BLaER1 (cell line): ENCODE measurements around the gene MAS1.

Experiments used
- H3K27ac ChIP-seq: shearing (Covaris generic); formaldehyde crosslinking; 2 replicates; pipeline ENCODE4 v1.8.1; 2022
- H3K27me3 ChIP-seq: shearing (Covaris generic); formaldehyde crosslinking; 2 replicates; pipeline ENCODE4 v1.8.1; 2022
- H3K36me3 ChIP-seq: shearing (Covaris generic); formaldehyde crosslinking; 2 replicates; pipeline ENCODE4 v1.8.1; 2022
- H3K4me1 ChIP-seq: shearing (Covaris generic); formaldehyde crosslinking; 2 replicates; pipeline ENCODE4 v1.8.1; 2022
- H3K4me2 ChIP-seq: shearing (Covaris generic); formaldehyde crosslinking; 2 replicates; pipeline ENCODE4 v1.8.1; 2022
- H3K4me3 ChIP-seq: shearing (Covaris generic); formaldehyde crosslinking; 2 replicates; pipeline ENCODE4 v1.8.1; 2022
- H3K9ac ChIP-seq: shearing (Covaris generic); formaldehyde crosslinking; 2 replicates; pipeline ENCODE4 v1.8.1; 2022
- H3K9me3 ChIP-seq: shearing (Covaris generic); formaldehyde crosslinking; 2 replicates; pipeline ENCODE4 v1.8.1; 2022
- H4K20me1 ChIP-seq: shearing (Covaris generic); formaldehyde crosslinking; 2 replicates; pipeline ENCODE4 v1.8.1; 2022
- Cebpa-rat ChIP-seq: shearing (Covaris generic); IDR thresholded peaks from 2 replicates; pipeline ENCODE4 v1.8.1; 2022

MAS1 gene

GRCh38 chr6:159878341-159878740 lies 12.4 kb upstream of the MAS1 start:
- Histone ChIP-seq H3K9me3 (no peaks in the 10 kb centered on the region), H3K9ac (no peak overlapping the region), H3K36me3 (no peaks in the 10 kb centered on the region), H3K4me1 (peaks cover 23% of the 10 kb centered on the region), H3K27ac (no peak overlapping the region), H3K4me2 (no peak overlapping the region), H3K4me3 (no peak overlapping the region), H4K20me1 (no peaks in the 10 kb centered on the region), H3K27me3 (no peaks in the 10 kb centered on the region)
- no peak for TF ChIP-seq Cebpa-rat

DNA sequence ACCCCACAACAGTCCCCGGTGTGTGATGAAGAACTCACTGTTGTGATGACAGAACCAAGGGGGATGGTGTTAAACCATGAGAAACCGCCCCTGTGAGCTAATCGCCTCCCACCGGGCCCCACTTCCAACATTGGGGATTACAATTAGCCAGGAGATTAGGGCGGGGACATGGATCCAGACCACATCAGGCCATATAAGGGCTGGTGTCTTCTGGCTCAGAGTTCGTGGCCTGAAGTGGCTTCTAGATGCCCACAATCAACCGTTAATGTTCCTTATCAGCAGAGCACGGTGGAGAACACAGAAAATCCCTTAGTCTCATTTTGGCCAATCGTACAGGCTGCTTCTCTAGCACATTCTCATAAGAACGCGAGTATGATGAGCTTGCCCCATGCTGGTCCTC lies 10.9 kb upstream of the MAS1 start:
- Histone ChIP-seq H3K36me3 (no peaks in the 10 kb centered on the region), H3K27me3 (no peaks in the 10 kb centered on the region), H3K4me1 (peaks cover 18% of the 10 kb centered on the region), H3K4me2 (no peak overlapping the region), H3K9me3 (no peaks in the 10 kb centered on the region), H3K4me3 (no peak overlapping the region), H3K27ac (no peak overlapping the region), H3K9ac (no peak overlapping the region), H4K20me1 (no peaks in the 10 kb centered on the region)
- TF ChIP-seq Cebpa-rat = no peak

- Histone ChIP-seq H3K27me3 (no peaks in the 10 kb centered on the region), H3K9me3 (no peaks in the 10 kb centered on the region)
These were observed 10.3 kb upstream of the MAS1 start for GRCh38 chr6:159880412-159880975.

DNA sequence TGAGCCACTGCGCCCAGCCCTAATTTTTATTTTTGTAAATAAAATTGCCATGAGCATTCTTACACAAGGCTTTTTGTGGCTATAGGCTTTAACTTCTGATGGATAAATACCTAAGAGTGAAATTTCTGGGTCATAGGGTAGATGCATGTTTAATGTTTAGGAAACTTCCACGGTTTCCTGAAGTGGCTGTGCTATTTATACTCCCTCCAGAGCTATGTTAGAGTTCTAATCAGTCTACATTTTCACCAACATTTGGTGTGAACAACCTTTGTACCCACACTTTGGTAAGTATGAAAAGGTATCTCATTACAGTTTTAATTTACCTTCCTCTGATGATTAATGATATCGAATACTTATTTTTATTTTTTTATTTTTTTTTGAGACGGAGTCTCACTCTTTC lies 6.1 kb upstream of the MAS1 start:
- H3K36me3 ChIP-seq = no peaks in the 10 kb centered on the region
- H3K27ac ChIP-seq = no peak overlapping the region
- no peak overlapping the region for H3K4me2 ChIP-seq
- no peaks in the 10 kb centered on the region for H4K20me1 ChIP-seq
- no peak overlapping the region for H3K9ac ChIP-seq
- no peaks in the 10 kb centered on the region for H3K9me3 ChIP-seq
- no peaks in the 10 kb centered on the region for H3K4me1 ChIP-seq
- TF ChIP-seq Cebpa-rat = no peak
- H3K4me3 ChIP-seq = no peak overlapping the region
- no peaks in the 10 kb centered on the region for H3K27me3 ChIP-seq

More at GRCh38 chr6:159880412-159880975, 10.3 kb upstream of the MAS1 start:
- Histone ChIP-seq H3K4me2 (no peak overlapping the region), H3K4me3 (no peak overlapping the region), H3K27ac (no peak overlapping the region), H3K36me3 (no peaks in the 10 kb centered on the region), H3K9ac (no peak overlapping the region), H4K20me1 (no peaks in the 10 kb centered on the region), H3K4me1 (peaks cover 12% of the 10 kb centered on the region)
- no peak for TF ChIP-seq Cebpa-rat

- no peak overlapping the region for H3K9ac ChIP-seq
- H4K20me1 ChIP-seq = no peaks in the 10 kb centered on the region
- H3K4me3 ChIP-seq = no peak overlapping the region
- no peak for TF ChIP-seq Cebpa-rat
- no peaks in the 10 kb centered on the region for H3K4me1 ChIP-seq
- H3K36me3 ChIP-seq = no peaks in the 10 kb centered on the region
- H3K27me3 ChIP-seq = no peaks in the 10 kb centered on the region
- no peak overlapping the region for H3K4me2 ChIP-seq
- no peaks in the 10 kb centered on the region for H3K9me3 ChIP-seq
- no peak overlapping the region for H3K27ac ChIP-seq
These were observed 4.5 kb upstream of the MAS1 start for GRCh38 chr6:159886270-159886669.

DNA sequence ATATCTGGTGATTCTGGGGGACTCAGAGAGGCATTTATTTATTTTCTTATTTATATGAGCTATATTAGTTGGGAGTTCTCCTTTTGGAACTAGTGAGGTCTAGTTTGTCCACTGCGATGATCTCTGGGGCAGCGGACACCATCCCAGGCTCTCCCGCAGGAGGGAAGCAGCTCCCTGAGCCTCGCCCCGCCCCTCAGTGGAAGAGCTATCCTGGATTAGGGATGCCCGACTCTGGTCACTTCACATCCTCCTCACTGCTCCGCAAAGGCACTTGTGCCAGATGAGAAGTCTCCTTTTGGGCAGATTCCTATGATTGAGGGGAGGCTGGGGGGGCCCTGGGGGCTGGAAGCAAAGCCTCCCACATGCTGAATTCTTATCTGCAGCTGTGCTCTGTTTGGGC lies 3.6 kb upstream of the MAS1 start:
- no peaks in the 10 kb centered on the region for H4K20me1 ChIP-seq
- no peak for TF ChIP-seq Cebpa-rat
- no peaks in the 10 kb centered on the region for H3K27me3 ChIP-seq
- H3K4me3 ChIP-seq = no peak overlapping the region
- H3K9me3 ChIP-seq = no peaks in the 10 kb centered on the region
- H3K9ac ChIP-seq = no peak overlapping the region
- H3K4me2 ChIP-seq = no peak overlapping the region
- no peaks in the 10 kb centered on the region for H3K4me1 ChIP-seq
- no peaks in the 10 kb centered on the region for H3K36me3 ChIP-seq
- no peak overlapping the region for H3K27ac ChIP-seq

- no peaks in the 10 kb centered on the region for H4K20me1 ChIP-seq
- no peaks in the 10 kb centered on the region for H3K4me1 ChIP-seq
- no peak for TF ChIP-seq Cebpa-rat
- no peaks in the 10 kb centered on the region for H3K9me3 ChIP-seq
- no peak overlapping the region for H3K9ac ChIP-seq
- no peaks in the 10 kb centered on the region for H3K36me3 ChIP-seq
- H3K4me2 ChIP-seq = no peak overlapping the region
- H3K27me3 ChIP-seq = no peaks in the 10 kb centered on the region
- H3K27ac ChIP-seq = no peak overlapping the region
- no peak overlapping the region for H3K4me3 ChIP-seq
These were observed 3.0 kb upstream of the MAS1 start for GRCh38 chr6:159887761-159888160.

DNA sequence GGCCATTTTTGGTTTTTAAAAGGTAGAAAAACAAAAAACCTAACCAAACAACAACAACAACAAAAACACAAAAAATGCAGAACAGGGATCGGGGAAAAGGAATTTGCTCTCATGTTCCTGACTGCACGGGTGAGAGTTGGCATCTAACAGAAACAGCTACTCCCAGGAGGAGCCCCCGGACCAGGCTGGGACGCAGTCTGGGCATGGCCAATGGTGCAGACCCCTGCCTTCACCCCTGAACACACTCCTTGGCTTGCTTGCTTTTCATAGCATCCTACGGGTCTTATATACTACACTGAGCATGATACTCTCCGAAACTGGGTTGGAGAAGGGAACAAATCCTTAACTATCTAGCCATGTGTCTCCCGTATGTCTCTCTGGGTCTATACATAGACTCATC lies 587 bp upstream of the MAS1 start:
- Histone ChIP-seq H4K20me1 (no peaks in the 10 kb centered on the region), H3K9me3 (no peaks in the 10 kb centered on the region), H3K4me1 (no peaks in the 10 kb centered on the region), H3K27ac (no peak overlapping the region), H3K9ac (no peak overlapping the region), H3K36me3 (no peaks in the 10 kb centered on the region), H3K4me3 (no peak overlapping the region), H3K27me3 (no peaks in the 10 kb centered on the region), H3K4me2 (no peak overlapping the region)
- no peak for TF ChIP-seq Cebpa-rat

DNA sequence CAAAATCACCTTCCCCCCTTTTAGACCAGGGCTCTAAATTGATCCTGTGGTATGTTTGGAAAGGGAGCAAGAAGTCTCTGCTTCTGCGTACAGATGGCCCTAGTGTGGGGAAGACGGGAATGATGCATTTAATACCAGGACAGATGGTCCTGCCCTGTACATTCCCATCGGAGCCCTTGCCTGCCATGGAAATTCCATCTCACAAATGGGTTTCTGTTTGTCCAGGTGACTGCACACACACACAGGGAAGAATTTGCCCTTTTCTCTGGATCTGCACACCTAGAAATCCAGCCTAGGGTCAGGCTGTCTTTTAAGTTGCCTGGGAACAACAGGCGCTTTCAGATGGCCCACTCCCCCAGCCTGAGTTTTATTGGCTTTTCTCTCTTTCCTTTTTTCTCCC lies 1.3 kb downstream of the MAS1 start:
- no peak for TF ChIP-seq Cebpa-rat
- Histone ChIP-seq H3K36me3 (no peaks in the 10 kb centered on the region), H3K27ac (no peak overlapping the region), H4K20me1 (no peaks in the 10 kb centered on the region), H3K4me3 (no peak overlapping the region), H3K9ac (no peak overlapping the region), H3K4me1 (no peaks in the 10 kb centered on the region), H3K27me3 (no peaks in the 10 kb centered on the region), H3K9me3 (no peaks in the 10 kb centered on the region), H3K4me2 (no peak overlapping the region)

DNA sequence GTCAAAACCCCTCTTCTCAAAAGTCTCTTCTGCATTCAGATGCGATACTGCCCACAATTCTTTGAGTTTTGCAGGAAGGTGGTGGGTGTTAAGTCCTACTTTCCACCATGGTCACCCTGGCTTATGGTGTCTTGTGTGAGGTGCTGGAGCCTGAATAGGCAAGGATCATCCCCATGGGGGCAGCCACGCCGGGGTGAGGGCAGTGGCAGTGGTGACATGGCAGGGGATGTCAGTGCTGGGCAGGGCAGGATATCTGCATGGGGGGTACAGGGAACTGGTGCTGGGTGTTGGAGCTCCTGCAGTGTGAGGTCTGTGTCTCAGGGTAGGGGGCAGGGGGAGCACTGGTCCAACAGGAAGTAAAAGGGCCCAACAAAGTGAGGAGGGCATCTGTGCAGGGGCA lies 2.3 kb downstream of the MAS1 start:
- Histone ChIP-seq H3K36me3 (no peaks in the 10 kb centered on the region), H4K20me1 (no peaks in the 10 kb centered on the region), H3K27me3 (no peaks in the 10 kb centered on the region), H3K4me3 (no peak overlapping the region), H3K4me1 (no peaks in the 10 kb centered on the region), H3K9ac (no peak overlapping the region), H3K27ac (no peak overlapping the region), H3K4me2 (no peak overlapping the region), H3K9me3 (no peaks in the 10 kb centered on the region)
- TF ChIP-seq Cebpa-rat = no peak

GRCh38 chr6:159894991-159895390 lies 4.2 kb downstream of the MAS1 start:
- no peak for TF ChIP-seq Cebpa-rat
- Histone ChIP-seq H4K20me1 (no peaks in the 10 kb centered on the region), H3K4me3 (no peak overlapping the region), H3K4me1 (no peaks in the 10 kb centered on the region), H3K27me3 (no peaks in the 10 kb centered on the region), H3K27ac (no peak overlapping the region), H3K9ac (no peak overlapping the region), H3K36me3 (no peaks in the 10 kb centered on the region), H3K9me3 (no peaks in the 10 kb centered on the region), H3K4me2 (no peak overlapping the region)
